Activated effector memory CD4-positive, alpha-beta T cell treated with anti-CD3 and anti-CD28 coated beads, Interleukin-2, amount 50 U/mL, for 16 hours (primary cell): ENCODE results near the gene OXGR1.

Source experiments
- DNase-seq: peaks from one replicate; pipeline ENCODE4 v3.0.0-alpha.2; 2020

OXGR1 gene

DNA sequence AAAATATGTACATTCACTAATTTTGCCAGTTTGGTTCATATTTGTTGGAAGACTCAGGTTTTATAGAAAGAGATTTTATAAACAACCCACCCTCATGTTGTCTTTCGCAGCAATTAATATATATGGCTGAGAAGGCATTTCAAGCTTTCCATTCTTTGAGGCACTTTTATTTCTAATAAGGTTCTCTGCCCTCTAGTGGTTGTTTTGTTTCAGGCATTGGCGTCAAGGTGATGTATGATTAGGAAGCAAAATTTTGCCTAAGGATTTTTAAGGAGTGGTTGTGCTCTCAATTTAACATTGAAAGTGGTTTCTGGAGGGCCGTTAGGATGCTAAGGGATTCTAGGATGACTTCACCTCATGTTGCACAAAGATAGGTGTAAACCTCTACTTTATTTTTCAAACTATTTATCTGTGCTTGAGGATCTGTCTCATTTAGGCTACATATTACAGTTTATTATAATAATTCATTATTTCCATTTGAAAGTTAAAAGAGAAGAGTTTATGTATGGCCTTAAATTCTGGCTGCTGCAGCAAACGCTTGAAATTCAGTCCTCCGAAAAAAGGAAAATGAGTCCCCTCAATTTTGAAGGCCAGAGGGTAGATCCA lies 35.9 kb downstream of the OXGR1 start:
- DNase-seq, result no peak

DNA sequence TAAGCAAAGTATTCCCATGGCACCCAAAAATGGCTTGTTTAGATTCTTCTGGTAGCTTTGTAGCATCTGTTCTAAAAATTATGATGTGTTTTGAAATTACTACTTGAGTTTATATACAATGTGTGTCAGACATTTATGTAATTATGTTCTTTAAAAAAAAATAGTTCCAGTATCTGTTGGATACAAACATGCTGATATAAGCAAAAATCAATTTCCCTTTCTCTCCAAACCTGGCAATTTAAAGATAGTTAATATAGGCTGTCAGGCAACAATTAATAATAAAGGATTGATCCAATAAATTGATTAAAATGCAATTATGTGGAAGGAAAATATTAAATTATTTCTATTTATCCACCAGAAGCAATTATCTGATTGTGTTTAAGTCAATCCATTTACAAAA lies 41.7 kb downstream of the OXGR1 start:
- no peak for DNase-seq

- no peak for DNase-seq
Observed at GRCh38 chr13:96948127-96948526, 46.1 kb downstream of the OXGR1 start.

GRCh38 chr13:96947343-96947910 lies 46.8 kb downstream of the OXGR1 start:
- no peak for DNase-seq

- no peak for DNase-seq
Observed at GRCh38 chr13:96946709-96947311, 47.5 kb downstream of the OXGR1 start.

- DNase-seq, result no peak
Observed at GRCh38 chr13:96940961-96941360, 53.3 kb downstream of the OXGR1 start.

- no peak for DNase-seq
Observed at GRCh38 chr13:96935901-96936300, 58.4 kb downstream of the OXGR1 start.
